Activated naive CD4-positive, alpha-beta T cell treated with anti-CD3 and anti-CD28 coated beads for 36 hours (primary cell): Measurements from ENCODE around the gene ABHD2. TPM values are rescaled to one million over a fixed set of nuclear protein-coding genes. Genes with fewer than 3 reads are reported as not detected.
A peak's percentile ranks its signal among the peaks of the same experiment; 100 is the strongest.
"Not testable (repeated sequence)": the region's sequence is repeated elsewhere in the genome, so short reads cannot be mapped to it uniquely, and the experiment has no call there.

Source experiments
- CTCF ChIA-PET: fragments of 350-600 bp; sonication (Branson Sonifier 250); formaldehyde crosslinking; loops from one replicate; lab custom pipeline; 2021; ENCODE audit warnings: antibody characterized with exemption; lab: Charles Lee
- DNase-seq: peaks from one replicate; pipeline ENCODE4 v3.0.0-alpha.2; 2020
- H3K27ac Mint-ChIP-seq: one replicate; pipeline ENCODE4 v1.8.0; 2021; ENCODE audit warnings: mild to moderate bottlenecking, mixed read lengths
- H3K27me3 Mint-ChIP-seq: one replicate; pipeline ENCODE4 v1.8.0; 2021; ENCODE audit warnings: low read depth, mixed read lengths
- H3K36me3 Mint-ChIP-seq: one replicate; pipeline ENCODE4 v1.8.0; 2021; ENCODE audit warnings: low read depth, mixed read lengths
- H3K4me1 Mint-ChIP-seq: one replicate; pipeline ENCODE4 v1.8.0; 2021; ENCODE audit warnings: low read depth, mixed read lengths
- H3K4me3 Mint-ChIP-seq: one replicate; pipeline ENCODE4 v1.8.0; 2021; ENCODE audit warnings: mild to moderate bottlenecking, moderate library complexity, mixed read lengths
- H3K9me3 Mint-ChIP-seq: one replicate; pipeline ENCODE4 v1.8.0; 2021; ENCODE audit warnings: mixed read lengths
- intact Hi-C: fragments of 100-400 bp; cut with micrococcal nuclease; formaldehyde crosslinking; loops from one replicate; pipeline ENCODE4 v1.15.1; 2023
- total RNA-seq, 2 experiments: library from RNA; stranded (reverse); gene quantifications; one replicate each; pipeline ENCODE4 v1.2.3, GENCODE V29; 2021

Gene ABHD2
- 10 to 100 TPM; 57.2 to 64.9 TPM for total RNA-seq

- Mint-ChIP-seq H3K27ac (peak within 1 kb of the TSS; percentile 21), H3K4me1 (peaks cover 33% of the 10 kb centered on the region), H3K4me3 (no peak within 1 kb of the TSS), H3K36me3 (peaks cover 3% of the 10 kb centered on the region), H3K27me3 (no peaks in the 10 kb centered on the region), H3K9me3 (no peaks in the 10 kb centered on the region)
- CTCF ChIA-PET = interaction anchor here (0.6 to 8.6 kb wide), 7 partner anchors 29 to 181 kb away, joined by 3 to 75 read pairs (median 7); no protein-coding TSS in a partner anchor
- intact Hi-C loops = loop anchor here (1.0 to 5.0 kb wide), 8 partner anchors 10 to 466 kb away; partner anchors contain the start of genes AEN and HAPLN3
- DNase-seq = peak; percentile 99
These were observed at the start of gene ABHD2 for GRCh38 chr15:89087830-89088604. Gene ABHD2, plus strand, starts transcription at chr15:89088456. Its CDS starts 27,872 bp downstream, at chr15:89116328.

- Mint-ChIP-seq H3K9me3 (no peaks in the 10 kb centered on the region), H3K27ac (no peak overlapping the region), H3K27me3 (no peaks in the 10 kb centered on the region), H3K4me3 (no peak overlapping the region), H3K4me1 (no peaks in the 10 kb centered on the region), H3K36me3 (no peaks in the 10 kb centered on the region)
- intact Hi-C loops = no loop called here
- CTCF ChIA-PET = interaction anchor here (1.3 kb wide), 1 partner anchor 139 kb away, joined by 4 read pairs; no protein-coding TSS in a partner anchor
- DNase-seq = no peak
These were observed 49.1 kb upstream of the ABHD2 start for GRCh38 chr15:89039142-89039541.

GRCh38 chr15:89041507-89041906 is 46.7 kb upstream of the ABHD2 start:
- no peaks in the 10 kb centered on the region for H3K36me3 Mint-ChIP-seq
- H3K4me3 Mint-ChIP-seq = no peak overlapping the region
- no peaks in the 10 kb centered on the region for H3K4me1 Mint-ChIP-seq
- no peaks in the 10 kb centered on the region for H3K27me3 Mint-ChIP-seq
- no peak overlapping the region for H3K27ac Mint-ChIP-seq
- intact Hi-C loops = no loop called here
- CTCF ChIA-PET = interaction anchor here (0.6 to 1.0 kb wide), 2 partner anchors 8 to 88 kb away, joined by 8 read pairs; no protein-coding TSS in a partner anchor
- no peak for DNase-seq
- H3K9me3 Mint-ChIP-seq = peaks cover under 1% of the 10 kb centered on the region

- Mint-ChIP-seq H3K4me3 (no peak overlapping the region), H3K27me3 (no peaks in the 10 kb centered on the region), H3K36me3 (no peaks in the 10 kb centered on the region), H3K9me3 (peaks cover 2% of the 10 kb centered on the region), H3K27ac (no peak overlapping the region), H3K4me1 (no peaks in the 10 kb centered on the region)
- no peak for DNase-seq
- intact Hi-C loops = no loop called here
- CTCF ChIA-PET = interaction anchor here (0.6 to 1.1 kb wide), 4 partner anchors 9 to 87 kb away, joined by 3 to 8 read pairs (median 6); no protein-coding TSS in a partner anchor
These were observed 45.9 kb upstream of the ABHD2 start for GRCh38 chr15:89042387-89042786.

GRCh38 chr15:89043031-89044002 is 44.9 kb upstream of the ABHD2 start:
- no peaks in the 10 kb centered on the region for H3K27me3 Mint-ChIP-seq
- peaks cover 2% of the 10 kb centered on the region for H3K9me3 Mint-ChIP-seq
- no peak overlapping the region for H3K27ac Mint-ChIP-seq
- CTCF ChIA-PET = interaction anchor here (0.6 to 1.1 kb wide), 7 partner anchors 12 to 403 kb away, joined by 3 to 6 read pairs (median 3); no protein-coding TSS in a partner anchor
- no peaks in the 10 kb centered on the region for H3K4me1 Mint-ChIP-seq
- no peaks in the 10 kb centered on the region for H3K36me3 Mint-ChIP-seq
- intact Hi-C loops = no loop called here
- no peak for DNase-seq
- no peak overlapping the region for H3K4me3 Mint-ChIP-seq

- H3K27me3 Mint-ChIP-seq, intact Hi-C loops, H3K27ac Mint-ChIP-seq, H3K4me3 Mint-ChIP-seq, DNase-seq, H3K36me3 Mint-ChIP-seq: not testable (repeated sequence)
- CTCF ChIA-PET = interaction anchor here (1.0 kb wide), 1 partner anchor 10 kb away, joined by 3 read pairs; no protein-coding TSS in a partner anchor
- H3K4me1 Mint-ChIP-seq = peaks cover 15% of the 10 kb centered on the region
- peaks cover 12% of the 10 kb centered on the region for H3K9me3 Mint-ChIP-seq
These were observed 39.1 kb upstream of the ABHD2 start for GRCh38 chr15:89049016-89049666.

- Mint-ChIP-seq H3K9me3 (peaks cover 10% of the 10 kb centered on the region), H3K4me3 (no peak overlapping the region), H3K27ac (no peak overlapping the region), H3K36me3 (peaks cover 2% of the 10 kb centered on the region), H3K27me3 (no peaks in the 10 kb centered on the region), H3K4me1 (peaks cover 15% of the 10 kb centered on the region)
- no peak for DNase-seq
- intact Hi-C loops = no loop called here
- CTCF ChIA-PET = interaction anchor here (0.9 to 3.0 kb wide), 2 partner anchors 10 to 78 kb away, joined by 6 to 14 read pairs; no protein-coding TSS in a partner anchor
These were observed 36.4 kb upstream of the ABHD2 start for GRCh38 chr15:89051875-89052274.

GRCh38 chr15:89052474-89052873 is 35.8 kb upstream of the ABHD2 start:
- H3K9me3 Mint-ChIP-seq = peaks cover 10% of the 10 kb centered on the region
- H3K27me3 Mint-ChIP-seq = no peaks in the 10 kb centered on the region
- peaks cover 2% of the 10 kb centered on the region for H3K36me3 Mint-ChIP-seq
- peaks cover 19% of the 10 kb centered on the region for H3K4me1 Mint-ChIP-seq
- no peak overlapping the region for H3K4me3 Mint-ChIP-seq
- CTCF ChIA-PET = interaction anchor here (0.9 to 3.0 kb wide), 2 partner anchors 9 to 77 kb away, joined by 6 to 14 read pairs; no protein-coding TSS in a partner anchor
- intact Hi-C loops = no loop called here
- DNase-seq = no peak
- no peak overlapping the region for H3K27ac Mint-ChIP-seq

- CTCF ChIA-PET = interaction anchor here (1.0 to 8.7 kb wide), 6 partner anchors 12 to 152 kb away, joined by 3 to 105 read pairs (median 6); no protein-coding TSS in a partner anchor
- Mint-ChIP-seq H3K4me3 (no peak overlapping the region), H3K9me3 (peaks cover 4% of the 10 kb centered on the region), H3K36me3 (peaks cover 2% of the 10 kb centered on the region), H3K27ac (no peak overlapping the region), H3K27me3 (no peaks in the 10 kb centered on the region), H3K4me1 (peaks cover 14% of the 10 kb centered on the region)
- DNase-seq = no peak
- intact Hi-C loops = no loop called here
These were observed 33.4 kb upstream of the ABHD2 start for GRCh38 chr15:89054873-89055272.

GRCh38 chr15:89057506-89058133 is 30.6 kb upstream of the ABHD2 start:
- H3K36me3 Mint-ChIP-seq = no peaks in the 10 kb centered on the region
- no peak overlapping the region for H3K27ac Mint-ChIP-seq
- no peaks in the 10 kb centered on the region for H3K9me3 Mint-ChIP-seq
- peak; percentile 91 for DNase-seq
- intact Hi-C loops = loop anchor here (1.0 to 2.0 kb wide), 4 partner anchors 72 to 185 kb away; partner anchors contain the start of gene FANCI
- CTCF ChIA-PET = interaction anchor here (0.6 to 8.7 kb wide), 42 partner anchors 9 to 219 kb away, joined by 3 to 118 read pairs (median 4); partner anchors contain the start of genes ABHD2, FANCI and HAPLN3
- no peak overlapping the region for H3K4me3 Mint-ChIP-seq
- no peaks in the 10 kb centered on the region for H3K27me3 Mint-ChIP-seq
- H3K4me1 Mint-ChIP-seq = peaks cover 11% of the 10 kb centered on the region

- Mint-ChIP-seq H3K9me3 (no peaks in the 10 kb centered on the region), H3K36me3 (no peaks in the 10 kb centered on the region), H3K4me1 (peaks cover 11% of the 10 kb centered on the region), H3K4me3 (no peak overlapping the region), H3K27me3 (no peaks in the 10 kb centered on the region), H3K27ac (no peak overlapping the region)
- intact Hi-C loops = no loop called here
- CTCF ChIA-PET = interaction anchor here (0.6 to 8.7 kb wide), 29 partner anchors 9 to 218 kb away, joined by 3 to 118 read pairs (median 5); partner anchors contain the start of genes ABHD2 and FANCI
- no peak for DNase-seq
These were observed 29.9 kb upstream of the ABHD2 start for GRCh38 chr15:89058376-89058775.
